ENCODE results near the gene VSIG2. TPM values are rescaled to one million over a fixed set of nuclear protein-coding genes. Genes with fewer than 3 reads are reported as not detected.

VSIG2 gene, protein sequence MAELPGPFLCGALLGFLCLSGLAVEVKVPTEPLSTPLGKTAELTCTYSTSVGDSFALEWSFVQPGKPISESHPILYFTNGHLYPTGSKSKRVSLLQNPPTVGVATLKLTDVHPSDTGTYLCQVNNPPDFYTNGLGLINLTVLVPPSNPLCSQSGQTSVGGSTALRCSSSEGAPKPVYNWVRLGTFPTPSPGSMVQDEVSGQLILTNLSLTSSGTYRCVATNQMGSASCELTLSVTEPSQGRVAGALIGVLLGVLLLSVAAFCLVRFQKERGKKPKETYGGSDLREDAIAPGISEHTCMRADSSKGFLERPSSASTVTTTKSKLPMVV
- total RNA-seq = not detected

DNA sequence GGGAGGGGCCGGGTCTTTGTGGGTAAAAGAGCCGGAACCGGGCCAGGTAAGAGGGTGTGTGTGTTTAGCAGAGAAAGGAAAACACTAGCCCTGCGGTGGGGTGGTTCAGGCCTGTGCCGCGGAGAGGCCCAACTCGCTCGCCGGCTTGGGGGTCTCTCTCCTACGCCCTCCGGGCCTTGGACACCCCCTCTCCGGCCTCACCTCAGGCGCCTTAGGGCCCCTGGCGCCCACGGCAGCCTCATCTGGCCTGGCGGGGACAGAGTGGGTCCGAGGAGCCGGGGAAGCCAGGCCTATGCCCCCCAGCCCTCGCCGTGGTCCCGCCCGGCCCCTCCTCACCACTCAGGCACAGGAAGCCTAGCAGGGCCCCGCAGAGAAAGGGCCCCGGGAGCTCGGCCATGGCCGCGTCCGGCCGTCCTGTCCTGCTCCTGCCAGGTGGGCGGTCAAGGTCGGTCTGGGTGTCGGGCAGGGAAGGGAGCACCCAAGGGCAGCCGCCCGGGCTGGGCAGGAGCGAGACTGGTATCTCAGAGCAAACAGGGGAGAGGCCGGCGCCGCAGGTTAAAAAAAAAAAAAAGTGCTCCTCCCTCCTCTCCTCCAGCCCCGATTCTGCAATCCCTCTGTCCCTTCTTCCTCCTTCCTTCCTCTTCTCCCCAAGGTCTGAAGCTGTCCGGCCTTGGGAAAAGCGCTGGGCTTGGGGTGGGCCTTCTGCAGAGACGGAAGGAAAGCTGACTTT is at the start of gene VSIG2:
VSIG2 (minus strand) TSS at position 515 of the 730 bp plus-strand sequence; CDS start at position 397, 118 bp downstream.
- Mint-ChIP-seq H3K4me1 (ENCODE audit: low read depth) (peaks cover 29% of the 10 kb centered on the region), H3K9me3 (ENCODE audit: insufficient read depth) (no peaks in the 10 kb centered on the region), H3K36me3 (ENCODE audit: low read depth) (no peaks in the 10 kb centered on the region), H3K27ac (peak within 1 kb of the TSS; percentile 67), H3K4me3 (peak within 1 kb of the TSS; percentile 25), H3K27me3 (ENCODE audit: low read depth) (peaks cover 18% of the 10 kb centered on the region)
- CTCF ChIA-PET = interaction anchor here (0.9 to 4.3 kb wide), 5 partner anchors 12 to 107 kb away, joined by 3 to 26 read pairs (median 3); partner anchors contain the start of gene ESAM
- DNase-seq (no peak), ATAC-seq (no peak)
- POLR2A ChIA-PET = interaction anchor here (0.6 kb wide), 2 partner anchors 77 to 129 kb away, joined by 3 read pairs; partner anchors contain the start of gene TBRG1

DNA sequence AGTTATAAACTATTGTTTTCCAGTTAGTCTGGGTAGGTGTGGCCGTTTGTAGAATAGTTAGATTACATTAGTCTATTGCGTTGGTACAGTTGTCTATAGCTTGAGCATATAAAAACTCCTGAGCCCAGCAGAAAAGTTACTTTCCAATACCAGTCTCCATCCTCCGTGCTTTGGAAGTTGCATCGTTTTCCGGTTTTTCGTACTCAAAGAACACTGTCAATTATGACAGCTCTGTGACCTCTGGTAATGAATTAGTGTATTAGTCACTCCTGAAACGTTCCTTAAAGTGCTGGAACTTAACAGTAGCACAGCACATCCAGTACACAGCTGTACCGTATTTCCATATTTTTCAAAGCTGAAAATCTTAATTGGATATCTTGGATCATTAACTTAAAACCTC is 49.0 kb upstream of the VSIG2 start:
- ChIA-PET CTCF (interaction anchor here (0.8 to 5.6 kb wide), 10 partner anchors 8 to 131 kb away, joined by 3 to 47 read pairs (median 4); partner anchors contain the start of genes ESAM, SIAE and SPA17), POLR2A (interaction anchor here (1.2 to 3.6 kb wide), 3 partner anchors 21 to 178 kb away, joined by 3 to 19 read pairs (median 3); partner anchors contain the start of gene TBRG1)
- DNase-seq = no peak
- H3K27ac Mint-ChIP-seq = peak overlapping the region; percentile 83
- peaks cover 6% of the 10 kb centered on the region for H3K36me3 Mint-ChIP-seq (ENCODE audit: low read depth)
- peaks cover 26% of the 10 kb centered on the region for H3K4me1 Mint-ChIP-seq (ENCODE audit: low read depth)
- ATAC-seq = no peak
- H3K9me3 Mint-ChIP-seq (ENCODE audit: insufficient read depth) = no peaks in the 10 kb centered on the region
- peak overlapping the region; percentile 78 for H3K4me3 Mint-ChIP-seq
- H3K27me3 Mint-ChIP-seq (ENCODE audit: low read depth) = peaks cover 12% of the 10 kb centered on the region

DNA sequence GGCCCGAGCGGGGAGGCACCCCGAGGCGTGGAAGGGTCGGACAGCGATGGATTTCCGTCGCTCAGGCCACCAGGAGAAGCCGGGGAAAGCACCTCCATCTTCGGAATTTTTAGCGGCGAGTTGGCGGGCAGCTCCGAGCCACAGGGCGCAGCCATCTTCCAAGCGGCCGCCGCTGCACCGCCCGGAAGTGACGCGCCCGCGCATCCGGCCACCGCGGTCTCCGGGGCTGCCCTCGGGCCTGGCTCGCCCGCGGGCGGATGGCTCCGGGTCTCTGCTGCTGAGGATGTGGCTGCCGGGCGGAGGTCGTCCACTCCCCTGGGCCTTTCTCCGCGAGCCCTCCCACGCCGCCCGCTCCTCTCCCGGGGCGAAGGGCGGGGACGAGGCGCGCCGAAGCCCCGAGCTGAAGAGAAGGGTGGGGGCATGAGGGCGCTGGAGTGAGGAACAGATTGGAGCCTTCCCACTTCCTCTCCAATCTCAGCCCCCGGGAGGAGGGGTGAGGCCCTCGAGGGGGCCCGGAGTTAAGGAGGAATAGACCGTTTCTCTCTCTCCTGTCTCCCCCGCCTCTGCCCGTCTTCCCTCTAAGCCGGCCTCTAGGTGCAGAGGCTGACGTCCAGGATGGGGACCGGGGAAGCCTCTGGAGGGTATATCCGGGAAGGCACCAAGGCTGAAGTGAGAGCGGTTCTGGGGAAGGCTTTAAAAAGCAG is 48.3 kb upstream of the VSIG2 start, which contains the start of gene MSANTD2:
MSANTD2 (minus strand) TSS at position 181 of the 704 bp plus-strand sequence; CDS start at position 155, 26 bp downstream.
- no peaks in the 10 kb centered on the region for H3K9me3 Mint-ChIP-seq (ENCODE audit: insufficient read depth)
- ATAC-seq = peak; percentile 90
- H3K4me3 Mint-ChIP-seq = peak within 1 kb of the TSS; percentile 85
- ChIA-PET CTCF (interaction anchor here (0.6 to 5.6 kb wide), 10 partner anchors 21 to 178 kb away, joined by 3 to 47 read pairs (median 4); partner anchors contain the start of genes SIAE, SPA17 and TBRG1), POLR2A (interaction anchor here (0.6 to 3.6 kb wide), 9 partner anchors 10 to 177 kb away, joined by 3 to 19 read pairs (median 3); partner anchors contain the start of gene TBRG1)
- peaks cover 26% of the 10 kb centered on the region for H3K4me1 Mint-ChIP-seq (ENCODE audit: low read depth)
- DNase-seq = peak; percentile 83
- peak within 1 kb of the TSS; percentile 93 for H3K27ac Mint-ChIP-seq
- H3K36me3 Mint-ChIP-seq (ENCODE audit: low read depth) = peaks cover 6% of the 10 kb centered on the region
- H3K27me3 Mint-ChIP-seq (ENCODE audit: low read depth) = peaks cover 12% of the 10 kb centered on the region

DNA sequence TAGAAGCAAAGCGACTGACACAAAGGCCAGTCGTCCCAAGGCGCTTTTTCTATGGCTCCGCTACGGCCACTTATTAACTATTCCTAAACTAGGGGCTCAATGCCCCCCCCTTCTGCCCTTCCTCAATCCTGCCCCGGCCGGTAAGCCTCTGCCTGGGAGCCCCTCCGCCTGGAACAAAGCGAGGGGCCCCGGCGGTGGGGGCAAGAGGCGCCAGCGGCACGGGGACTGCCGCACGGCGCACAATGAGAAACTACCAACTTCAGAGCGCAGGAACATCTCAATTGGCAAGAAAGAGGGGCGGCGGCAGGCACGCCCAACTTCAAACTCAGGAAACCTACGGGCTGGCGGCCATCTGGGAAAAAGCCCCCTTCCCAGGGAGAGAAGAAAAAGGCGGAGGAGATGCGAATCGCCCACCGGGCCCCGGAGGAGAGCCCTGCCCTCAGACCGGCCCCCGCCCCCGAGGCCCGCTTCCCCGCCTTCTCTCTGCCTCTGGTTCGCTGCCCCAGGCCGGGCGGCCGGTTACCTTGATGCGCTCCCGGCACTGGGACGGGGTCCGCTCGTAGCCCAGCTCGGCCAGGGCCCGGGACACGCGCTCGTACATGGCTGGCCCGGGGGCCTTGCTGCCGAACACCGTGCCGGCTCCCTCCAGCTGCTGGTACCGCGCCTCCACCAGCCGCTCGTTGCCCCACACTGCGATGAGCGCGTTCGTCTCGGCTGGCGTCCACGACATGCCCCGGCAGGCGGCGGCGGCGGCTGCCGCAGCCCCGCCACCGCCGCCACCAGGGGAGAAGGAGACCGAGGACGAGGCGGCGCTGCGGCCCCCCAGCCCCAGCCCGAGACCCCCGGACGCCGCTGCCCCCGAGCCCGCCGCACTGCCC is 47.5 kb upstream of the VSIG2 start:
- peak overlapping the region; percentile 93 for H3K27ac Mint-ChIP-seq
- POLR2A ChIA-PET = interaction anchor here (0.9 to 3.6 kb wide), 11 partner anchors 9 to 176 kb away, joined by 3 to 19 read pairs (median 3); partner anchors contain the start of genes SIAE, SPA17 and TBRG1
- peaks cover 6% of the 10 kb centered on the region for H3K36me3 Mint-ChIP-seq (ENCODE audit: low read depth)
- ATAC-seq (peak; percentile 73), DNase-seq (peak; percentile 49)
- peaks cover 12% of the 10 kb centered on the region for H3K27me3 Mint-ChIP-seq (ENCODE audit: low read depth)
- H3K4me1 Mint-ChIP-seq (ENCODE audit: low read depth) = peaks cover 26% of the 10 kb centered on the region
- CTCF ChIA-PET = interaction anchor here (0.6 to 5.6 kb wide), 22 partner anchors 9 to 311 kb away, joined by 3 to 47 read pairs (median 6); partner anchors contain the start of genes ESAM, SIAE, SPA17 and TBRG1
- H3K4me3 Mint-ChIP-seq = peak overlapping the region; percentile 85
- no peaks in the 10 kb centered on the region for H3K9me3 Mint-ChIP-seq (ENCODE audit: insufficient read depth)

DNA sequence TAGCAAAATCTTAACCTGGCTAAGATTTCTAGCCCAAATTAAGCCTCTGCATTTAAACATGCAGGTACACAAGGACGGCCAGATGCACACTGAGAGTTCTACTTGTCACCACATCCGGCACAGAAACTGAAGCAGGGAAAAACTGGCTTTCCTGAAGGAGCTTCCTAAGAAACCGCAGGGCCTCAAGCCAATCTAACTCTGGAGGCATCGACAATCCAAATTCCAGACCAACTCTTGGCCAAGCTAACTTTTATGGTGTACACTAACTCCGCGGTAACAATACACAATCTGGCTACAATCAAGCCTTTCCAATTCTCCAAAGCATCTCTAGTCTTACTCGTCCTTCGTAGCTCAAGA is 46.9 kb upstream of the VSIG2 start:
- H3K36me3 Mint-ChIP-seq (ENCODE audit: low read depth) = peaks cover 6% of the 10 kb centered on the region
- H3K4me1 Mint-ChIP-seq (ENCODE audit: low read depth) = peaks cover 26% of the 10 kb centered on the region
- ChIA-PET CTCF (interaction anchor here (0.7 to 5.6 kb wide), 19 partner anchors 9 to 312 kb away, joined by 3 to 47 read pairs (median 4); partner anchors contain the start of genes ESAM, SIAE, SPA17 and TBRG1), POLR2A (interaction anchor here (1.1 to 3.6 kb wide), 6 partner anchors 15 to 176 kb away, joined by 3 to 19 read pairs (median 4); partner anchors contain the start of genes SIAE, SPA17 and TBRG1)
- H3K9me3 Mint-ChIP-seq (ENCODE audit: insufficient read depth) = no peaks in the 10 kb centered on the region
- H3K4me3 Mint-ChIP-seq = peak overlapping the region; percentile 85
- H3K27ac Mint-ChIP-seq = peak overlapping the region; percentile 93
- peaks cover 9% of the 10 kb centered on the region for H3K27me3 Mint-ChIP-seq (ENCODE audit: low read depth)
- ATAC-seq (no peak), DNase-seq (no peak)

DNA sequence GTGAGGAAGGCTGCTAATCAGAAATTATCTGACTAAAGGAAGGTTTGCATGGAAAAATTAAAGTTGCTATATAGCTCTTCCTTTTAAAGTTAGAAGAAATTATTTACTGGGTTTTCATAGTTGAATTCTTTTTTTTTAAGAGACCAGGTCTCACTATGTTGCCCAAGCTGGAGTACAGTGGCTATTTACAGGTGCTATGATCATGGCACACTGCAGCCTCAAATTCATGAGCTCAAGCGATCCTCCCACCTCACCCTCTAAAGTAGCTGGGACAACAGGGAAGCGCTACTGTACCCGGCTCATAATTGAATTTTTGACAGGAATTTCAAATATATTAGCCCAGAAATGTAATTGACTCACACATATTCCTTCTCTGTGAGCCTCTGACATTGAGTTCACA is 44.3 kb upstream of the VSIG2 start:
- POLR2A ChIA-PET = no interaction called here
- Mint-ChIP-seq H3K27me3 (ENCODE audit: low read depth) (no peaks in the 10 kb centered on the region), H3K4me1 (ENCODE audit: low read depth) (peaks cover 40% of the 10 kb centered on the region), H3K4me3 (no peak overlapping the region), H3K9me3 (ENCODE audit: insufficient read depth) (no peaks in the 10 kb centered on the region), H3K27ac (no peak overlapping the region), H3K36me3 (ENCODE audit: low read depth) (peaks cover 6% of the 10 kb centered on the region)
- DNase-seq = no peak
- CTCF ChIA-PET = interaction anchor here (1.0 to 3.9 kb wide), 4 partner anchors 33 to 328 kb away, joined by 3 to 28 read pairs (median 4); partner anchors contain the start of gene ESAM
- no peak for ATAC-seq

DNA sequence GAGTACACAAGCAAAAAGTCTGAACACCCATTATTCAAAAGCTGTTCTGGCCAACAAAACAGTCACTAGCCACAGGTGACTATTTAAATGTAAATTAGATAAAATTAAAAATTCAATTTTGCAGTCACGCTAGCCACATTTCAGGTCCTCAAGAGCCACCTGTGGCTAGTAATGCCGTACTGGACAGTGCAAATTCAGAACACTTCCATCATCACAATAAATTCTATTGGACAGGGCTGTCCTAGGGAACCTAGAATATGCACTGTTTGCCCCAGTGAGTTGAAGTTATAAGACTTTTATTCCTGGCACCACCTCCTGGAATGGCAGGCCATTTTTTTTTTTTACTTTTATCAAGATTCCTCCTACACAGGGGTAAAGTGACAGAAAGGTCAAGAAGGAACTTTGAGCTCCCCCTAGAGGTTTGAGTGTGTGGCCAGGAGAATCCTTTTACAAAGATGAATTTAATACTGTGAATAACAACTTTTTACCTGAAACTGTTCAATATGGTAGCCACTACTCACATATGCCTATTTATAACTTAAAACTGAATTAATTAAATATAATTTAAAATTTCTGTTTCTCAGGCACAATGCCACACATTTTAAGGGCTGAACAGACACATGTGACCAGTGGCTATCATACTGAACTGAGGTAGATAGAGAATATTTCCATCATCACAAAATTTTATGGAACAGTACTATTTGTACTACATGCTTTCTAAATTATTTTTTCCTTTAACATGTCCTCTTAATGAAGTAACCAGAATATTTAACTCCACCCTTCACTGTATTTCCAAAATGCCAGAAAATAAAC is 41.6 kb upstream of the VSIG2 start:
- Mint-ChIP-seq H3K4me1 (ENCODE audit: low read depth) (peaks cover 34% of the 10 kb centered on the region), H3K27me3 (ENCODE audit: low read depth) (no peaks in the 10 kb centered on the region)
- CTCF ChIA-PET = interaction anchor here (0.5 to 3.4 kb wide), 33 partner anchors 9 to 171 kb away, joined by 3 to 31 read pairs (median 4); partner anchors contain the start of genes SIAE, SPA17 and TBRG1

DNA sequence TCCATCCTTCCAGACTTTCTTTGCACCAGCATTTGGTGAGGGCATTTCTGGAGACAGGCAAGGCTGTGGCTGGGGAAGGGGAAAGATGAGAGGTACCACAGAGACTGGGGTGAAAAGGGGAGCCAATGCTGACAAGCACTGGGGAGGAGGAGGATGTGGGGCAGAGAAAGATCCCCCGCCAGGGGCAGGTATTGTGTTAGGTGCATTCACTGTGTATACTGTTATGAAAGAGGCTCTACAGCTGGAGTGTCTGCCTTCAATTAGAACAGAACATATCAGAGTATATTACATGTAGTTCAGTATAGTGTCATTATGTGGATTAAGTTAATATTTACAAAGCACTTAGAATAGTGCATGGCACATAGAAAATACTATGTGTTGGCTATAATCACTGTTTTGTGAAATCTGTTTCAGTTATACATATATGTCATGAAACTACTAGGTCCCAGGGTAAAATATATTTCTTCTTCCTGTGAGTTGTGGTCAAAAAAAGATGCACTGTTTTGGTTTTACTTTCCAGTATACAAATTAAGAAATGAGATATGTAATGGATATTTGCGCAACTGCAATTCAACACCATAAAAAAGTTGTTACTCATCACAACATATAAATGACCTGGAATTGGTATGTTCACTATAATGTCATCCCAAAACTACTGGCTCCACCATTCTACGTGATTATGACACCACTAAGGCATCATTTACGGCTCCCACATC is 39.7 kb upstream of the VSIG2 start:
- no peak for DNase-seq
- peaks cover 25% of the 10 kb centered on the region for H3K4me1 Mint-ChIP-seq (ENCODE audit: low read depth)
- no peak overlapping the region for H3K4me3 Mint-ChIP-seq
- no peaks in the 10 kb centered on the region for H3K36me3 Mint-ChIP-seq (ENCODE audit: low read depth)
- POLR2A ChIA-PET = interaction anchor here (1.2 kb wide), 1 partner anchor 8 kb away, joined by 3 read pairs; the partner anchor contains the start of gene MSANTD2
- no peak overlapping the region for H3K27ac Mint-ChIP-seq
- CTCF ChIA-PET = interaction anchor here (0.9 to 3.6 kb wide), 8 partner anchors 9 to 45 kb away, joined by 3 to 22 read pairs (median 18); no protein-coding TSS in a partner anchor
- peak; percentile 30 for ATAC-seq
- H3K9me3 Mint-ChIP-seq (ENCODE audit: insufficient read depth) = no peaks in the 10 kb centered on the region
- H3K27me3 Mint-ChIP-seq (ENCODE audit: low read depth) = no peaks in the 10 kb centered on the region

More for the DNA sequence above, 41.6 kb upstream of the VSIG2 start:
- POLR2A ChIA-PET = no interaction called here
- peak; percentile 64 for ATAC-seq
- no peak overlapping the region for H3K4me3 Mint-ChIP-seq
- peaks cover 4% of the 10 kb centered on the region for H3K36me3 Mint-ChIP-seq (ENCODE audit: low read depth)
- peak; percentile 44 for DNase-seq
- H3K27ac Mint-ChIP-seq = no peak overlapping the region
- no peaks in the 10 kb centered on the region for H3K9me3 Mint-ChIP-seq (ENCODE audit: insufficient read depth)

DNA sequence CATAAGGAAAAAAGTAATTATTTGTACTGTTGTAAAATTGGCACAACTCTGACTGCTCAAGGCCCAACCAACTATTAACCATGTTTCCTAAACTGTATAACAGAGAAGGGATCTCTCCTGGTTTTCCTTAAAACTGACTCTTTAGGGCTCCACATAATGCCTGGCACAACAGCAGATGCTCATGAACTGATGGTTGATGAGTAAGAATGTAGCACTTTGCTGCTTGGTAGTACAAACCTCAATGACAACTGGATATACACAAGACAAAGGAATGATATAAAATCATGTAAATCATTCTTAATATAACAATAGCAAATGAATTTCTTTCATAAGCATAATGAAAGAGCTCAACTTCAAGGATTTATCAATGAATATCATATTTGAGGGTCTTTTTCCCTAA is 36.5 kb upstream of the VSIG2 start:
- H3K9me3 Mint-ChIP-seq (ENCODE audit: insufficient read depth) = no peaks in the 10 kb centered on the region
- H3K4me1 Mint-ChIP-seq (ENCODE audit: low read depth) = peaks cover 25% of the 10 kb centered on the region
- no peak for ATAC-seq
- H3K27me3 Mint-ChIP-seq (ENCODE audit: low read depth) = no peaks in the 10 kb centered on the region
- no peak for DNase-seq
- H3K36me3 Mint-ChIP-seq (ENCODE audit: low read depth) = no peaks in the 10 kb centered on the region
- H3K27ac Mint-ChIP-seq = no peak overlapping the region
- ChIA-PET POLR2A (no interaction called here), CTCF (interaction anchor here (1.0 to 3.6 kb wide), 2 partner anchors 25 to 119 kb away, joined by 3 to 17 read pairs; no protein-coding TSS in a partner anchor)
- no peak overlapping the region for H3K4me3 Mint-ChIP-seq

Data from activated CD8-positive, alpha-beta T cell treated with anti-CD3 and anti-CD28 coated beads, Interleukin-2, amount 10 ng/mL, durations not matched to agents 7 days and 5 days (primary cell).